ENCODE results near the gene KIR2DL1. TPM values are rescaled to one million over a fixed set of nuclear protein-coding genes. Genes with fewer than 3 reads are reported as not detected.
"Not testable (repeated sequence)": the region's sequence is repeated elsewhere in the genome, so short reads cannot be mapped to it uniquely, and the experiment has no call there.

Gene KIR2DL1
- total RNA-seq, 6 experiments from 2014 or later: not detected

- no peak for DNase-seq
- H3K4me1 Mint-ChIP-seq (ENCODE audit: low read depth): no peaks in the 10 kb centered on the region
- H3K27ac Mint-ChIP-seq: no peak overlapping the region
- H3K4me3 Mint-ChIP-seq: no peak overlapping the region
- H3K36me3 Mint-ChIP-seq (ENCODE audit: low read depth): peaks cover 19% of the 10 kb centered on the region
- TF ChIP-seq CTCF (IDR thresholded peaks at IDR 0.05): no peak
- no peaks in the 10 kb centered on the region for H3K27me3 Mint-ChIP-seq (ENCODE audit: insufficient read depth)
- peaks cover 78% of the 10 kb centered on the region for H3K9me3 Mint-ChIP-seq
Observed at GRCh38 chr19:54729416-54730188, 40.0 kb upstream of the KIR2DL1 start.

GRCh38 chr19:54731191-54731590 is 38.4 kb upstream of the KIR2DL1 start:
- TF ChIP-seq CTCF (IDR thresholded peaks at IDR 0.05): no peak
- Mint-ChIP-seq H3K36me3 (ENCODE audit: low read depth) (peaks cover 21% of the 10 kb centered on the region), H3K4me3 (no peak overlapping the region), H3K9me3 (peaks cover 69% of the 10 kb centered on the region), H3K4me1 (ENCODE audit: low read depth) (no peaks in the 10 kb centered on the region), H3K27me3 (ENCODE audit: insufficient read depth) (no peaks in the 10 kb centered on the region), H3K27ac (no peak overlapping the region)
- DNase-seq: no peak

- DNase-seq; H3K27me3 Mint-ChIP-seq (ENCODE audit: insufficient read depth); H3K27ac Mint-ChIP-seq; H3K36me3 Mint-ChIP-seq (ENCODE audit: low read depth); H3K4me1 Mint-ChIP-seq (ENCODE audit: low read depth); H3K4me3 Mint-ChIP-seq: not testable (repeated sequence)
- peaks cover 72% of the 10 kb centered on the region for H3K9me3 Mint-ChIP-seq
Observed at GRCh38 chr19:54738306-54738705, 31.3 kb upstream of the KIR2DL1 start, which contains the start of gene KIR2DL3. KIR2DL3 (plus strand) TSS chr19:54738513; CDS start chr19:54738546, 33 bp downstream.

GRCh38 chr19:54738715-54739114 is 30.9 kb upstream of the KIR2DL1 start:
- Mint-ChIP-seq H3K27me3 (ENCODE audit: insufficient read depth) (peaks cover 2% of the 10 kb centered on the region), H3K4me3 (no peak overlapping the region), H3K9me3 (peaks cover 70% of the 10 kb centered on the region)

GRCh38 chr19:54739587-54740497 is 29.8 kb upstream of the KIR2DL1 start:
- Mint-ChIP-seq H3K4me1 (ENCODE audit: low read depth) (no peaks in the 10 kb centered on the region), H3K9me3 (peaks cover 68% of the 10 kb centered on the region), H3K4me3 (no peak overlapping the region), H3K27me3 (ENCODE audit: insufficient read depth) (peaks cover 2% of the 10 kb centered on the region), H3K36me3 (ENCODE audit: low read depth) (peaks cover 7% of the 10 kb centered on the region), H3K27ac (no peak overlapping the region)
- no peak for DNase-seq
- no peak for TF ChIP-seq CTCF (IDR thresholded peaks at IDR 0.05)

More at GRCh38 chr19:54738715-54739114, 30.9 kb upstream of the KIR2DL1 start:
- no peak for TF ChIP-seq CTCF (IDR thresholded peaks at IDR 0.05)
- H3K36me3 Mint-ChIP-seq (ENCODE audit: low read depth): peaks cover 7% of the 10 kb centered on the region
- no peak overlapping the region for H3K27ac Mint-ChIP-seq
- no peaks in the 10 kb centered on the region for H3K4me1 Mint-ChIP-seq (ENCODE audit: low read depth)
- no peak for DNase-seq

- DNase-seq; H3K27me3 Mint-ChIP-seq (ENCODE audit: insufficient read depth); H3K4me1 Mint-ChIP-seq (ENCODE audit: low read depth); H3K4me3 Mint-ChIP-seq; H3K36me3 Mint-ChIP-seq (ENCODE audit: low read depth); H3K27ac Mint-ChIP-seq: not testable (repeated sequence)
- peaks cover 63% of the 10 kb centered on the region for H3K9me3 Mint-ChIP-seq
Observed at GRCh38 chr19:54741950-54742349, 27.6 kb upstream of the KIR2DL1 start.

- H3K4me3 Mint-ChIP-seq; H3K27me3 Mint-ChIP-seq (ENCODE audit: insufficient read depth); DNase-seq; H3K27ac Mint-ChIP-seq; H3K36me3 Mint-ChIP-seq (ENCODE audit: low read depth); H3K4me1 Mint-ChIP-seq (ENCODE audit: low read depth): not testable (repeated sequence)
- peaks cover 64% of the 10 kb centered on the region for H3K9me3 Mint-ChIP-seq
Observed at GRCh38 chr19:54744080-54744479, 25.5 kb upstream of the KIR2DL1 start.

GRCh38 chr19:54747614-54748322 is 21.8 kb upstream of the KIR2DL1 start:
- H3K27me3 Mint-ChIP-seq (ENCODE audit: insufficient read depth); H3K36me3 Mint-ChIP-seq (ENCODE audit: low read depth); H3K4me3 Mint-ChIP-seq; DNase-seq; H3K4me1 Mint-ChIP-seq (ENCODE audit: low read depth); H3K27ac Mint-ChIP-seq: not testable (repeated sequence)
- H3K9me3 Mint-ChIP-seq: peaks cover 52% of the 10 kb centered on the region

GRCh38 chr19:54750276-54750675 is 19.3 kb upstream of the KIR2DL1 start:
- not testable (repeated sequence) for H3K27me3 Mint-ChIP-seq (ENCODE audit: insufficient read depth); H3K27ac Mint-ChIP-seq; H3K36me3 Mint-ChIP-seq (ENCODE audit: low read depth); H3K4me1 Mint-ChIP-seq (ENCODE audit: low read depth); DNase-seq; H3K4me3 Mint-ChIP-seq
- peaks cover 52% of the 10 kb centered on the region for H3K9me3 Mint-ChIP-seq

All from HFFc6 (cell line).